Aorta (tissue), 5 donors: ENCODE measurements around the gene TNK2. TPM values are rescaled to one million over a fixed set of nuclear protein-coding genes. Genes with fewer than 3 reads are reported as not detected.
A peak's percentile ranks its signal among the peaks of the same experiment; 100 is the strongest.
"Not testable (repeated sequence)": the region's sequence is repeated elsewhere in the genome, so short reads cannot be mapped to it uniquely, and the experiment has no call there.

Experiments
- ATAC-seq: fragments of 200-7000 bp; cut with Tn5 transposase; one replicate; pipeline ENCODE4 v1.9.1; 2022; ENCODE audit warnings: moderate library complexity; ENCODE audit not compliant: low FRiP score
- DNase-seq, 2 donors: peaks; one replicate each; pipeline ENCODE4 v3.0.0-alpha.2; 2020
- H3K27ac ChIP-seq, 2 donors: one replicate each; pipeline ENCODE4 v1.5.1; 2013; ENCODE audit warnings: low read length in 2 of 2, mild to moderate bottlenecking in 2 of 2, moderate library complexity in 2 of 2, control low read depth in 1 of 2, inconsistent platforms in 1 of 2, low read depth in 1 of 2
- H3K27me3 ChIP-seq, 2 donors: one replicate each; pipeline ENCODE4 v1.6.1; 2013; ENCODE audit warnings: control low read depth in 1 of 2, low read length in 1 of 2, mild to moderate bottlenecking in 1 of 2, moderate library complexity in 1 of 2; ENCODE audit not compliant: insufficient read depth in 2 of 2, control insufficient read depth in 1 of 2
- H3K36me3 ChIP-seq, 2 donors: one replicate each; pipeline ENCODE4 v1.6.1; 2013; ENCODE audit warnings: control low read depth in 1 of 2, low read length in 1 of 2, mild to moderate bottlenecking in 1 of 2; ENCODE audit not compliant: insufficient read depth in 2 of 2, control insufficient read depth in 1 of 2
- H3K4me1 ChIP-seq, 2 donors: one replicate each; pipeline ENCODE4 v1.6.1; 2013; ENCODE audit warnings: low read length in 2 of 2, control low read depth in 1 of 2, mild to moderate bottlenecking in 1 of 2, moderate library complexity in 1 of 2; ENCODE audit not compliant: insufficient read depth in 2 of 2, control insufficient read depth in 1 of 2
- H3K4me3 ChIP-seq, 2 donors: one replicate each; pipeline ENCODE4 v1.5.1; 2013; ENCODE audit warnings: low read length in 2 of 2, control low read depth in 1 of 2, mild to moderate bottlenecking in 1 of 2
- H3K9me3 ChIP-seq: one replicate; pipeline ENCODE4 v1.6.1; 2013; ENCODE audit warnings: mild to moderate bottlenecking, low read length; ENCODE audit not compliant: control insufficient read depth
- WGBS, 2 donors: extraction: QIAGEN DNeasy Blood & Tissue Kit; methylation state at CpG; one replicate each; pipeline ENCODE4 v1.1.7; 2013; 5-methylcytosine and 5-hydroxymethylcytosine counted together
- intact Hi-C, 2 donors: fragments of 100-400 bp; cut with DNase I; formaldehyde crosslinking; loops; one replicate each; pipeline versions ENCODE4 v1.14.2 to v1.15.0; 2022
- polyA plus RNA-seq, 2 donors: library from polyadenylated mRNA; stranded (reverse); fragments of 200-250 nt; gene quantifications; one replicate each; pipeline ENCODE4 v1.2.3, GENCODE V29; 2013
- total RNA-seq, 2 donors: library from RNA; stranded (reverse); fragmentation: NEBNext Ultra II Directional; extraction: Animal tissue kit (Norgen Biotek cat#: 25700); gene quantifications; one replicate each; pipeline ENCODE4 v1.2.1, GENCODE V29; 2021
- donor health status: healthy with polysubstance abuse.
- donor health status: Bipolar disorder and iron deficiency.
- donor health status: DM: no; HTN: no; CAD: no.
- donor health status: DM: no; HTN: no; CAD: no.
- donor health status: DM: yes; HTN: yes; CAD: no.

TNK2 gene
- total and polyA plus RNA-seq, 4 donors, result 9.3 to 162 (median 66.5) TPM

DNA sequence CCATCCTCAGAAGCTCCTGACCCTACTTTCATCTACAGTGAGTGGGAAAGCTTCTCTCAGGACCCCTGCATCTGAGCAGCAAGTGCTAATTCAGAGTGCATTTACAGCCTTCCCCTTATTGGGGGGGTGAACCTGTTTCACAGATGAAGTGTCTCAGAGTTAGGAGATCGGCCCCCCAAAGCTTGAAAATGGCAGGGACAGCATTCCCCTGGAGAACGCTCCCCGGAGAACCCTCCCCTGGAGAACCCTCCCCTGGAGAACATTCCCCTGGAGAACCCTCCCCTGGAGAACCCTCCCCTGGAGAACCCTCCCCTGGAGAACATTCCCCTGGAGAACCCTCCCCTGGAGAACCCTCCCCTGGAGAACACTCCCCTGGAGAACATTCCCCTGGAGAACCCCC lies 36.7 kb downstream of the TNK2 start:
- DNase-seq, H3K36me3 ChIP-seq, H3K27ac ChIP-seq, H3K4me3 ChIP-seq, intact Hi-C loops, H3K4me1 ChIP-seq, H3K9me3 ChIP-seq, ATAC-seq, H3K27me3 ChIP-seq: not testable (repeated sequence)
- WGBS, 2 donors, result 91 to 93% methylated on average over 3 of the region's 3 CpGs

DNA sequence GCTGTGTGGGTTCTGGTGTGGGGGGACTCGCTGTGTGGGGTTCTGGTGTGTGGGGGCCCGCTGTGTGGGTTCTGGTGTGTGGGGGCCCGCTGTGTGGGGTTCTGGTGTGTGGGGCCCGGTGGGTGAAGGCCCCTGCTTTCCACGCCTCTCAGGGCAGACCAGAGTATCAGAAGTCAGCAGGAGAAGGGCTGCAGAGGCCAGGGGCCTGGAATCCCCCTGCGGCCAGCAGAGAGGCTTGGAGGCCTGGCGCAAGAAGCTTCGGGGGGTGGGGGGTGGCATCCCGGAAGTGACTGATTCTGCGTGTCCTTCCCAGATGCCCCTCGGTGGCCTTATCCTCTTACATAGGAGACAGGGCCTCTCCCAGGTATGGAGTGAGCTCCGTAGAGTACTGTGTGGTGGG lies 37.4 kb downstream of the TNK2 start:
- Histone ChIP-seq H3K27ac (no peak overlapping the region), H3K36me3 (peaks cover 0 to 3% of the 10 kb centered on the region in 2 donors), H3K4me3 (no peak overlapping the region), H3K9me3 (no peaks in the 10 kb centered on the region), H3K27me3 (no peaks in the 10 kb centered on the region), H3K4me1 (no peaks in the 10 kb centered on the region)
- 91 to 97% methylated on average over 11 to 12 of the region's 12 CpGs for WGBS, 2 donors
- ATAC-seq, result no peak
- peak in 1 of 2 donors; percentile 61 for DNase-seq
- intact Hi-C loops, result no loop called here

DNA sequence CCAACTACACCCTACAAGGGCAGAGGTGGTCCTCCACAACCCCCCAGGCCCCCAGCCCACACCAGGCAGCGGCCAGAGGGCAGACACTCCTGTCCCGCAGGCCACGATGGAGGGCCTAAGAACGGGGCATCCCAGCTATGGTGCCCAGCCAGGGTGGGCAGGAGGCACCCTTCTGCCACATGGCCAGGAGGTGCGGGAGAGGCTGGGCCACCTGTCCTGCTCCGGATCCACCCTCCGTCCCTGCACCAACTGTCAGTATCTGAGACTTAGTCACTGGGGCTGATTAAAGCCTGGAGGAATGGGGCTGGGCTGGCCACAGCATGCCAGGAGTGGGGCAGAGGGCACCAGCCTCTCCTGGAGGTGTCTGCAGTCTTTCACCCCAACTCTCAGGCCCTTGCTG lies 37.9 kb downstream of the TNK2 start:
- 78% methylated on average over 7 of the region's 7 CpGs for WGBS, 2 donors
- H3K36me3 ChIP-seq, result peaks cover 0 to 3% of the 10 kb centered on the region in 2 donors

DNA sequence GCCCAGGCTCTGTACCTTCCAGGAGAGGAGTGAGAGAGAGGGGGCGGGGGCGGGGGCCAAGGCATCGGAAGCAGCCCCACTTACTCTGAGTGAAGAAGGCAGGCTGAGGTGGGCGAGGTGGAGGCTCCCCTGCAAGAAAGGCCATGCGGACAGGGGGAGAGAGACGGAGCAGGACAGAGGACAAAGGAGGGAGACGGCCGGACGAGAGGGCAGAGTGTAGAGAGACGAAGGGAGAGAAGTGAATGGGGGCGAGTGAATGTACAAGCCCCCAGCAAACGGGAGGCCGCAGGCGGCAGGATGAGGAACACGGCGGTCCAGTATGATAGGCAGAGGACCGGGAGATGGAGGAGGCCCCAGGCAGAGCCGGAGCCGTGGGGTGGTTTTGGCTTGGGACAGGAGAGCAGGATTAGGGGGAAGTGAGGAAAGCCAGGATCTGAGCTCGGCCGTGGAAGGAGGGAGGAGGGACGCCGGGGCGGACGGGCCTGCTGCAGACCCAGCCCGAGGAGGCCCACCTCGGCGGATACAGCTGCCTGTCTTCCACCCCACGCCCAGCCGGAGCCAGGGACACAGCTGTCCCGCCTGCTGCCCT lies 38.8 kb downstream of the TNK2 start:
- Histone ChIP-seq H3K4me3 (no peak overlapping the region), H3K4me1 (no peaks in the 10 kb centered on the region), H3K9me3 (no peaks in the 10 kb centered on the region), H3K36me3 (peaks cover 0 to 3% of the 10 kb centered on the region in 2 donors), H3K27ac (no peak overlapping the region), H3K27me3 (no peaks in the 10 kb centered on the region)
- 83 to 87% methylated on average over 25 to 31 of the region's 31 CpGs for WGBS, 2 donors
- intact Hi-C loops, result no loop called here
- peak in 1 of 2 donors; percentile 69 for DNase-seq
- no peak for ATAC-seq

More for the DNA sequence above, 37.9 kb downstream of the TNK2 start:
- Histone ChIP-seq H3K4me3 (no peak overlapping the region), H3K27ac (no peak overlapping the region), H3K9me3 (no peaks in the 10 kb centered on the region), H3K4me1 (no peaks in the 10 kb centered on the region), H3K27me3 (no peaks in the 10 kb centered on the region)
- no peak for ATAC-seq
- intact Hi-C loops, result no loop called here
- peak in 1 of 2 donors; percentile 76 for DNase-seq

DNA sequence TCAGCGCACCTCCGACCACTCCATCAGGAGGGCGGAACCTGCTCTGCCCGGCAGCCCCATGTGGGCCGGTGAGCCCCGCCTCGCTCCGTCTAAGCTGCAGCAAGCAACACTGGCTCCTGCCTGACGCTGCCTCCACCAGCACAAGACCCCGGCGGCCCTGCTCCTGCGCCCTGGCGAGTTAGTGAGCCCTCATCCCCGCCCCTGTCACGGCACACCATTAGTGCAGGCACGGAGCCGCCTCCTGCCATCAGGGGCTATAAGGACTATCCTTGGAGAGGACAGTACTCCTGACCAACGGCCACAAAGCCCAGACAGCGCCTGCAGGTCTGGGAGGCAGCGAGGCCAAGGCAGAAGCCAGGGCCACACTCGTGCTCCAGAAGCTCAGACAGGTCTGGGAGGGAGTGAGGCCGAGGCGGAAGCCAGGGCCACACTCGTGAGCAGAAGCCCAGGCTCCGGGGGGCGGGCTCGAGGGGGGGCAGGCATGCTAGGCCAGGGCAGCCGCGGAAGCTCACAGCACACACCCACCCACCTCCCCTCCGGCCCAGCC lies 39.4 kb downstream of the TNK2 start:
- no peaks in the 10 kb centered on the region for H3K9me3 ChIP-seq
- no peak overlapping the region for H3K27ac ChIP-seq
- WGBS, 2 donors, result 85% methylated on average over 28 to 30 of the region's 30 CpGs
- H3K4me1 ChIP-seq, result no peaks in the 10 kb centered on the region
- ATAC-seq (no peak), DNase-seq (peak in 1 of 2 donors; percentile 75)
- peaks cover 0 to 3% of the 10 kb centered on the region in 2 donors for H3K36me3 ChIP-seq
- H3K4me3 ChIP-seq, result no peak overlapping the region
- no peaks in the 10 kb centered on the region for H3K27me3 ChIP-seq
- intact Hi-C loops, result no loop called here

DNA sequence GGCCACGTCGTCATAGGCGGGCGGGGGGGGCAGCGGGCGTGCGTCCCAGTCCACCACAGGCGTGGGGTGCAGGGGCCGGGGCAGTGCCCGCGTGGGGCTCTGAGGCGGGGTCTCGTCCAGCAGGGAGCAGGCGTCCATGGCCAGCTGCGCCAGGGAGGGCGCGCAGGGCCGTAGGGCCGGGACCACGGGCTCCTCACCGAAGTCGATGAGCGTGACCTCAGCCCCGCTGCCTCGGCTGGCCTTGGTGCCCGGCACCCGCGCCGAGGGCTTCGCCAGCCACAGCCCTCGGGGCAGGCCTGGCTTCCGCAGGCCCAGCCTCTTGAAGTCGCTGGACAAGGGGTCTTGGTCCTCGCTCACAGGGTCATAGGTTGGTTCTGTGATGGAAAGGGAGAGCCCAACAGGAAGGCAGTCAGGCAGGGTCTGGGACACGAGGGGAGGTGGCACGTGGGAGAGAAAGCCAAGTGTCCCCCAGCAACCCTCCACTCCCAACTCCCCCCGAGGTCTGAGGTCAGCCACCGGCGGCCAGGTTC lies 40.0 kb downstream of the TNK2 start:
- Histone ChIP-seq H3K36me3 (peaks cover 0 to 3% of the 10 kb centered on the region in 2 donors), H3K4me1 (no peaks in the 10 kb centered on the region)
- intact Hi-C loops, result no loop called here

DNA sequence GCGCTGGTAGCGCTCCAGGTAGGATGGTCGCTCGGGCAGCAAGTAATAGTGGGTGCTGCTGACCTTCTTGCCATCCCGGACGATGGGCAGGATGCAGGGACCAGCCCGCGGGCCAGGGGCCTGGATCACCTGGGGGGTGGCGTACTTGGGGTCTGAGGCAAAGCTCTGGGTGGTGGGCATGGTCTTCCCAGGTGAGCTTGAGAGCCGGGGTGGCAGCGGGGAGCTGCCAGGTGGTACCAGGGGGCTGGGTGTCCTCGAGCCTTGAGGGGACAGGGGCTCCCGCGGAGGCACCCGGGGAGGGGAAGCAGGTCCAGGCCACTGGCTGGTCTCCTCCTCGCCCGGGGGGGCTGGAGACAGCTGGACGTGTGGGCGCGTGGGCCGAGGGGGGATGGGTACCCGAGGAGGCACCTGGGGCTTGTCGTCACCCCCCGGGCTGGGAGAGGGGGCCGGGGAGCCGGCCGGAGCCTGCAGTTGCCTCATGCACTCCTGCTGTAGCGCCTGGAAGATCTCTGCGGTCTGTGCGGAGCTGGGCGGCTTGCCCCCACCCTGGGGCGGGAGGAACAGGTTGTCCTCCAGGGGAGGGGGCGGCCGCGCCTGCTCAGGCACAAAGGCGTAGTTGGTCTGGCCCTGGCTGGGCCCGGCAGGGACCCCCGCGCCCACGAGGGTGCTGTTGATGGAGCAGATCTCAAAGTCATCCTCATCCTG lies 40.6 kb downstream of the TNK2 start:
- Histone ChIP-seq H3K9me3 (no peaks in the 10 kb centered on the region), H3K36me3 (peaks cover 0 to 3% of the 10 kb centered on the region in 2 donors), H3K4me1 (no peaks in the 10 kb centered on the region), H3K27ac (no peak overlapping the region), H3K27me3 (no peaks in the 10 kb centered on the region), H3K4me3 (no peak overlapping the region)
- ATAC-seq (no peak), DNase-seq (no peak)
- WGBS, 2 donors, result 85 to 91% methylated on average over 38 to 40 of the region's 40 CpGs
- intact Hi-C loops, result no loop called here

More for the DNA sequence above, 40.0 kb downstream of the TNK2 start:
- DNase-seq (peak in 1 of 2 donors; percentile 71), ATAC-seq (no peak)
- Histone ChIP-seq H3K4me3 (no peak overlapping the region), H3K9me3 (no peaks in the 10 kb centered on the region), H3K27ac (no peak overlapping the region), H3K27me3 (no peaks in the 10 kb centered on the region)
- 94 to 97% methylated on average over 28 to 39 of the region's 39 CpGs for WGBS, 2 donors

DNA sequence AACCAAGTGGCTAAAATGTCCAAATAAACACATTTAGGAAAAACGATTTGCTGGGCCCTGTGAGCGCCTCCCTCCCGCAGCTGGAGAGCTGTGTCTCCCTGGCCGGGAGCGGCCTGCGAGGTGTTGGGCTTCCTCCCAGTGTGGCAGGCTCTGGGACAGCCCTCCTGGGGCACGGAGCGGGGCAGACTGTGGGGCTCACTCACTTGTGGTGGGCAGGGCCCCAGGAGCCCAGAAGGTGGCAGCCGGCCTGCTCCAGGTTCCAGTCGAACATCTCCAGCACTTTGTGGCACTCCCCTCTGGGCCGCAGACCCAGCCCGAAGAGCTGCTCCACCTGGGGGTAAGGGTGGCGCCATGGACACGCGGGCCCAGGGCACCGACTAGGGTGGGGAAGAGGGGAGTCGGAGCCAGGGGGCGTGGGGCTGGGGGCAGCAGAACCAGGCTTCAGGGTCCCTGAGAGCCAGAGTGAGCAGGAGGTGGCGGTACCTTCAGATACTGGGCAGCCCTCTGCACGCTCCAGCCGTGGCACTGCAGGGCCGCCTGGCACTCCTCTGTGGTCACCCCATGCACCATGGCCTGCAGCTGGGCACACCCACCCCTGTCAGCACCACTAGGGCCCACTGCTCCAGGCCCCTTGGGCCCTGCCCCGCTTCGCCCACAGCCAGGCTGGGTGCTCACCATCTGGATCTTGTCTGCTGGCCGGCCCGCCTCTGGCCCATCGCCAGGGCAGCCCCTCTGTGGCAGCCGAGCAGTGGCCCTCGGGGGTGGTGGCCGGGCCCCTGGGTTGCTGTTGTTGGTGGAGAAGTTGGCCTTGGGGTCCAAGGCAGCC lies 41.5 kb downstream of the TNK2 start:
- WGBS, 2 donors, result 85% methylated on average over 30 of the region's 30 CpGs
- H3K9me3 ChIP-seq, result no peaks in the 10 kb centered on the region
- H3K36me3 ChIP-seq, result peaks cover 0 to 3% of the 10 kb centered on the region in 2 donors
- H3K27ac ChIP-seq, result no peak overlapping the region
- DNase-seq (no peak), ATAC-seq (no peak)
- H3K4me1 ChIP-seq, result no peaks in the 10 kb centered on the region
- no peaks in the 10 kb centered on the region for H3K27me3 ChIP-seq
- no peak overlapping the region for H3K4me3 ChIP-seq
- intact Hi-C loops, result no loop called here
